Measurements from ENCODE around the gene TTC27.

GRCh38 chr2:32688541-32688940 is 60.7 kb downstream of the TTC27 start:
- TF ChIP-seq SP1 (IDR thresholded peaks at IDR 0.05) (no peak), ELF4 (IDR thresholded peaks at IDR 0.05) (no peak), FOXM1 (IDR thresholded peaks at IDR 0.05; ENCODE audit: borderline replicate concordance) (no peak), NFRKB (IDR thresholded peaks at IDR 0.05) (no peak)

Measured in HEK293T (cell line).